T-cell (primary cell): ENCODE measurements around the gene DYNC1H1. TPM values are rescaled to one million over a fixed set of nuclear protein-coding genes. Genes with fewer than 3 reads are reported as not detected.

Experiments
- ATAC-seq, 4 experiments: fragments of 200-7000 bp in 3 of 4; fragments of 150-1000 bp in 1 of 4; cut with Tn5 transposase; replicated peaks in 1 of 4; 1 replicate in 3 of 4; 2 replicates in 1 of 4; pipeline ENCODE4 v1.10.0; 2021; ENCODE audit warnings: moderate library complexity in 3 of 4, mild to moderate bottlenecking in 2 of 4, moderate number of reproducible peaks in 1 of 4
- CTCF ChIA-PET, 2 donors: fragments of 300-600 bp; sonication (Branson Sonifier 250); formaldehyde crosslinking; loops; one replicate each; lab custom pipeline; 2022; ENCODE audit warnings: antibody characterized with exemption in 2 of 2; lab: Charles Lee
- POLR2A ChIA-PET, 2 donors: fragments of 300-600 bp; sonication (Branson Sonifier 250); formaldehyde crosslinking; loops; one replicate each; lab custom pipeline; 2022; ENCODE audit warnings: antibody characterized with exemption in 2 of 2; lab: Charles Lee
- DNase-seq, 35 experiments: peaks; one replicate each; pipeline versions ENCODE4 v3.0.0 to v3.0.0-alpha.2; 2013 to 2023
- H3K27ac ChIP-seq: one replicate; pipeline ENCODE4 v1.5.1; 2013; ENCODE audit warnings: low read length
- H3K27me3 ChIP-seq, 2 experiments: replicated peaks in 1 of 2; 1 replicate in 1 of 2; 2 replicates in 1 of 2; pipeline versions ENCODE4 v1.6.1 to v1.7.0; 2013; ENCODE audit warnings: low read length in 1 of 2, mixed read lengths in 1 of 2; ENCODE audit not compliant: control insufficient read depth in 2 of 2, insufficient read depth in 2 of 2; ENCODE audit errors: extremely low read depth in 1 of 2
- H3K36me3 ChIP-seq, 2 donors: 1 replicate in 1 of 2; 2 replicates in 1 of 2; pipeline versions ENCODE4 v1.6.1 to v1.7.0; 2013; ENCODE audit warnings: low read length in 1 of 2; ENCODE audit not compliant: control insufficient read depth in 2 of 2, insufficient read depth in 1 of 2; ENCODE audit errors: extremely low read depth in 1 of 2
- H3K4me1 ChIP-seq, 2 experiments: 1 replicate in 1 of 2; 2 replicates in 1 of 2; pipeline versions ENCODE4 v1.6.1 to v1.7.0; 2013; ENCODE audit warnings: low read length in 2 of 2, mixed read lengths in 1 of 2; ENCODE audit not compliant: insufficient read depth in 2 of 2, control insufficient read depth in 1 of 2; ENCODE audit errors: extremely low read depth in 1 of 2
- H3K4me3 ChIP-seq, 2 donors: 1 replicate in 1 of 2; 2 replicates in 1 of 2; pipeline versions ENCODE4 v1.5.1 to v1.7.0; 2013; ENCODE audit warnings: mild to moderate bottlenecking in 2 of 2, low read length in 1 of 2, moderate library complexity in 1 of 2; ENCODE audit not compliant: control insufficient read depth in 1 of 2; ENCODE audit errors: extremely low read depth in 1 of 2
- H3K9me3 ChIP-seq: 2 replicates; pipeline ENCODE4 v1.7.0; 2013
- H3K27ac Mint-ChIP-seq, 2 donors: one replicate each; pipeline ENCODE4 v1.8.0; 2020 to 2021; ENCODE audit warnings: mild to moderate bottlenecking in 2 of 2, mixed read lengths in 2 of 2
- H3K27me3 Mint-ChIP-seq, 2 donors: one replicate each; pipeline ENCODE4 v1.8.0; 2021 to 2022; ENCODE audit warnings: mixed read lengths in 2 of 2
- H3K36me3 Mint-ChIP-seq: one replicate; pipeline ENCODE4 v1.8.0; 2021; ENCODE audit warnings: mixed read lengths
- H3K4me1 Mint-ChIP-seq, 3 donors: one replicate each; pipeline ENCODE4 v1.8.0; 2020 to 2022; ENCODE audit warnings: mixed read lengths in 3 of 3, mild to moderate bottlenecking in 1 of 3
- H3K4me3 Mint-ChIP-seq, 3 donors: one replicate each; pipeline ENCODE4 v1.8.0; 2020 to 2022; ENCODE audit warnings: mild to moderate bottlenecking in 3 of 3, mixed read lengths in 3 of 3, moderate library complexity in 3 of 3
- H3K9me3 Mint-ChIP-seq, 3 donors: one replicate each; pipeline ENCODE4 v1.8.0; 2020 to 2022; ENCODE audit warnings: mixed read lengths in 3 of 3
- WGBS: methylation state at CpG from one replicate; pipeline ENCODE4 v1.1.5; 2013; ENCODE audit warnings: missing lambda C conversion rate; ENCODE audit not compliant: insufficient coverage; 5-methylcytosine and 5-hydroxymethylcytosine counted together
- total RNA-seq, 35 experiments: library from RNA in 6 of 35; stranded (reverse) in 6 of 35; fragments of 120-200 nt in 1 of 35; gene quantifications; one replicate each; pipeline versions ENCODE4 v1.2.1 to v1.2.4 and lab custom pipeline; 2013 to 2026

The DYNC1H1 gene
- total RNA-seq, 5 donors from 2014 or later (not counting 1 experiment from before 2014, with no cell fraction given), result 271 to 310 (median 279) TPM

DNA sequence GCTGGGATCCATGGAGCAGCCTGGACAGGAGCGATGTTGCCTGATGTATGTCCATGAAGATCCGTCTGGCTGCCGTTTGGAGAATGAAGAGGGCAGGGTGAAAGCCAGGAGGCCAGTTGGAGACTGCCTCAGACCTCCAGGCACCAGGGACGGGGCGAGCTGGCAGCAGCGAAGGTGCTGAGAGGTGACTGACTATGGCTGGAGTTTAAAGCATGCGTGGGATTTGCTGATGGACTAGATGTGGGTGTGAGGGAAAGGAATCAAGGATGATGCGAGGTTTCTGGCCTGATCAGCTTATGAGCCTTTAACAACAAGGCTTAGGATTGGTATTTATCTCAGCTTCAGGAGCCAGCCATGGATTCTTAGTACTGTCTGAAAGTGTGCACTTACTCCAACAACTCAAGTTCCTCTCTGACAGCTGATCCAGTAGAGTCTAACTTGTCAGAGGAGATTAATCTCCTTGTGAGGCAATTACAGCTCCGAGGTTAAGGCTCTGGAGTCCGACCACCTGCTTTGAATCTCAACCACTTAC is 49.4 kb downstream of the DYNC1H1 start:
- Mint-ChIP-seq H3K36me3 (peaks cover 83% of the 10 kb centered on the region), H3K4me1 (peaks cover 0 to 3% (median 2%) of the 10 kb centered on the region in 3 donors), H3K27ac (peak overlapping the region in 1 of 2 donors; percentile 48), H3K4me3 (no peak overlapping the region), H3K9me3 (no peaks in the 10 kb centered on the region), H3K27me3 (no peaks in the 10 kb centered on the region)
- ChIA-PET POLR2A (no interaction called here), CTCF (no interaction called here)
- peaks cover 26 to 97% of the 10 kb centered on the region in 2 donors for H3K36me3 ChIP-seq
- no peak overlapping the region for H3K4me3 ChIP-seq
- no peak overlapping the region for H3K27ac ChIP-seq
- 93% methylated on average over 7 of the region's 10 CpGs for WGBS
- ATAC-seq, result no peak
- DNase-seq, result no peak
- no peaks in the 10 kb centered on the region for H3K4me1 ChIP-seq
- no peaks in the 10 kb centered on the region for H3K9me3 ChIP-seq
- no peaks in the 10 kb centered on the region for H3K27me3 ChIP-seq

DNA sequence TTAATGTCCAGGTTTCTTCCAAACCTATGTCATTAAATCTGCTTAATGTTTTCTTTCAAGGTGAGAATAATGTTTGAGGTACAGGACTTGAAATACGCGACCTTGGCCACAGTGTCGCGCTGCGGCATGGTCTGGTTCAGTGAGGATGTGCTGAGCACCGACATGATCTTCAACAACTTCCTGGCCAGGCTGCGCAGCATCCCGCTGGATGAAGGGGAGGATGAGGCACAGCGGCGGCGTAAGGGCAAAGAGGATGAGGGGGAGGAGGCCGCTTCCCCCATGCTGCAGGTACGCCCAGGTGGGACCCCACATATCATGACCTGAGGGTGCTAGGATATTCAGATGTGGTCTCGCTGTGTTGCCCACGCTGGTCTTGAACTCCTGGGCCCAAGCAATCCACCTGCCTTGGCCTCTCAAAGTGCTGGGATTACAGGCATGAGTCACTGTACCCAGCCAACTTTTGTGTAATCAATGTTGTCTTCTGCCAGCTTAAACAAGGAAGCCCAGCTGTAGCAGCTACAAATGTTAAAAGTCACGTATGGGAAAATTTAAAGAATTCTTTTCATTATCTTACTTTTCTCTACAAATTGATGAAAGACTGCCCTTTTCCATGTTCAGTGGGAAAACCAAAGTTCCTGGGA is 50.8 kb downstream of the DYNC1H1 start:
- Histone ChIP-seq H3K4me3 (no peak overlapping the region), H3K27me3 (no peaks in the 10 kb centered on the region), H3K4me1 (peaks cover 5% of the 10 kb centered on the region in 2 experiments), H3K36me3 (peaks cover 30 to 94% of the 10 kb centered on the region in 2 donors), H3K9me3 (no peaks in the 10 kb centered on the region), H3K27ac (no peak overlapping the region)
- ATAC-seq (no peak), DNase-seq (no peak)
- ChIA-PET CTCF (no interaction called here), POLR2A (no interaction called here)
- Mint-ChIP-seq H3K27ac (no peak overlapping the region), H3K27me3 (no peaks in the 10 kb centered on the region), H3K4me3 (peak overlapping the region in 1 of 3 donors; percentile 13), H3K9me3 (no peaks in the 10 kb centered on the region), H3K36me3 (peaks cover 78% of the 10 kb centered on the region), H3K4me1 (peaks cover 6 to 11% (median 9%) of the 10 kb centered on the region in 3 donors)
- WGBS, result over 99% methylated on average over 12 of the region's 16 CpGs

DNA sequence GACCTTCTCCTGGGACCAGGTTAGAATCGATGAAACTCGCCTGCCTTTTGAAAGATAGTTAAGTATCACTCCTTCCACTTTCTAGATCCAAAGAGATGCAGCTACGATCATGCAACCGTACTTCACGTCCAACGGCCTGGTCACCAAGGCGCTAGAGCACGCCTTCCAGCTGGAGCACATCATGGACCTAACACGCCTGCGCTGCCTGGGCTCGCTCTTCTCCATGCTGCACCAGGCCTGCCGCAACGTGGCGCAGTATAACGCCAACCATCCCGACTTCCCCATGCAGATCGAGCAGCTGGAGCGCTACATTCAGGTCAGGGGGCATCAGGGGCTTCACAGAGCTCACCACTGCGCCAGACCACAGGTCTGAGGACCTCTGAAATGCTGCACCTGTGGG is 51.4 kb downstream of the DYNC1H1 start:
- ChIA-PET POLR2A (no interaction called here), CTCF (no interaction called here)
- H3K27ac ChIP-seq, result no peak overlapping the region
- H3K4me1 ChIP-seq, result peaks cover 8 to 11% of the 10 kb centered on the region in 2 experiments
- H3K4me3 ChIP-seq, result no peak overlapping the region
- H3K9me3 Mint-ChIP-seq, result no peaks in the 10 kb centered on the region
- no peak overlapping the region for H3K4me3 Mint-ChIP-seq
- peaks cover 30 to 94% of the 10 kb centered on the region in 2 donors for H3K36me3 ChIP-seq
- peaks cover 12 to 17% (median 15%) of the 10 kb centered on the region in 3 donors for H3K4me1 Mint-ChIP-seq
- no peak overlapping the region for H3K27ac Mint-ChIP-seq
- ATAC-seq (no peak), DNase-seq (no peak)
- WGBS, result 99% methylated on average over 19 of the region's 19 CpGs
- no peaks in the 10 kb centered on the region for H3K9me3 ChIP-seq
- H3K27me3 Mint-ChIP-seq, result no peaks in the 10 kb centered on the region
- H3K27me3 ChIP-seq, result no peaks in the 10 kb centered on the region
- peaks cover 75% of the 10 kb centered on the region for H3K36me3 Mint-ChIP-seq

DNA sequence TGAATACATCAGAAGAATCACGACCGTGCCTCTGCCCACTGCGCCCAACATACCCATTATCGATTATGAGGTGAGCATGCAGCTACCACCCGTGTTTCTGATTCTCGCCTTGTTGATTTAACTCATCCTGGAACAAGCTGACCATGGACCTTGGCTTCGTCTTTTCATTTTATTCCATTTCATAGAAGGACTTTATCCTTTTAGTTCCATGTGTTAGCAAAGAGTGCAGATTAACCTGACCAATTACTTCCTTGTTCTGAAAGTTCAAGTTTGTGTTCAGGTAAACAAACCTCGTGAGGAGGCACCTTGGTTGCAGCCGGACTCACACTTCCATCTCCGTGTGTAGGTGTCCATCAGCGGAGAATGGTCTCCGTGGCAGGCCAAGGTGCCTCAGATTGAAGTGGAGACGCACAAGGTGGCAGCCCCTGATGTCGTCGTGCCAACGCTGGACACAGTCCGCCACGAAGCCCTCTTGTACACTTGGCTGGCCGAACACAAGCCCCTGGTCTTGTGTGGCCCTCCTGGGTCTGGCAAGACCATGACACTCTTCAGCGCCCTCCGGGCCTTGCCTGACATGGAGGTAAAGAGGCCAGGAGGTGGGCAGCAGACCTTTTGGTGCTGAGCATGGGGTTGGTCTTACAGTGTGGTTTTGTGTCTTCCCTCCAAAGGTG is 52.2 kb downstream of the DYNC1H1 start:
- no peak overlapping the region for H3K27ac Mint-ChIP-seq
- Histone ChIP-seq H3K9me3 (no peaks in the 10 kb centered on the region), H3K4me1 (peaks cover 8 to 15% of the 10 kb centered on the region in 2 experiments), H3K27ac (no peak overlapping the region), H3K4me3 (no peak overlapping the region), H3K27me3 (no peaks in the 10 kb centered on the region), H3K36me3 (peaks cover 30 to 94% of the 10 kb centered on the region in 2 donors)
- DNase-seq (no peak), ATAC-seq (no peak)
- H3K27me3 Mint-ChIP-seq, result no peaks in the 10 kb centered on the region
- H3K4me1 Mint-ChIP-seq, result peaks cover 17 to 24% (median 19%) of the 10 kb centered on the region in 3 donors
- H3K4me3 Mint-ChIP-seq, result no peak overlapping the region
- POLR2A ChIA-PET, result no interaction called here
- WGBS, result 96% methylated on average over 18 of the region's 21 CpGs
- CTCF ChIA-PET, result no interaction called here
- H3K9me3 Mint-ChIP-seq, result no peaks in the 10 kb centered on the region
- peaks cover 74% of the 10 kb centered on the region for H3K36me3 Mint-ChIP-seq

DNA sequence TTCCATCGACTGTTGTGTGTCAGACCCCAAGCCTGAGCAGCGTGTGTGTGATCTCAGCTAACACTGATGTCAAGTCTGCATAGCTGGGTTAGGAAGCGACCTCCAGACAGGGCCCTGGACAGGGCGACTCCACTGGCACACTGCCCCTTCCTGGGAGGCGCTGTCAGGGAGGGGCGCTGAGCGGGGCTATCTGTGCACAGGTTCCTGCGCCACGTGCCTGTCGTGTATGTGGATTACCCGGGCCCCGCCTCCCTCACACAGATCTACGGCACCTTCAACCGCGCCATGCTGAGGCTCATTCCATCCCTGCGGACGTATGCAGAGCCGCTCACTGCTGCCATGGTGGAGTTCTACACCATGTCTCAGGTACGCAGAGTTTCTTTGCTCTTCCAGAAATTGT is 53.9 kb downstream of the DYNC1H1 start:
- peaks cover 8 to 15% of the 10 kb centered on the region in 2 experiments for H3K4me1 ChIP-seq
- H3K9me3 Mint-ChIP-seq, result no peaks in the 10 kb centered on the region
- peaks cover 64% of the 10 kb centered on the region for H3K36me3 Mint-ChIP-seq
- no peak for ATAC-seq
- H3K9me3 ChIP-seq, result no peaks in the 10 kb centered on the region
- H3K36me3 ChIP-seq, result peaks cover 21 to 92% of the 10 kb centered on the region in 2 donors
- H3K4me3 ChIP-seq, result no peak overlapping the region
- 97% methylated on average over 18 of the region's 19 CpGs for WGBS
- no peak for DNase-seq
- no peaks in the 10 kb centered on the region for H3K27me3 Mint-ChIP-seq
- H3K4me3 Mint-ChIP-seq, result no peak overlapping the region
- ChIA-PET POLR2A (no interaction called here), CTCF (no interaction called here)
- no peaks in the 10 kb centered on the region for H3K27me3 ChIP-seq
- H3K27ac ChIP-seq, result no peak overlapping the region
- peaks cover 17 to 24% (median 19%) of the 10 kb centered on the region in 3 donors for H3K4me1 Mint-ChIP-seq
- H3K27ac Mint-ChIP-seq, result peak overlapping the region; percentile 43 to 64

DNA sequence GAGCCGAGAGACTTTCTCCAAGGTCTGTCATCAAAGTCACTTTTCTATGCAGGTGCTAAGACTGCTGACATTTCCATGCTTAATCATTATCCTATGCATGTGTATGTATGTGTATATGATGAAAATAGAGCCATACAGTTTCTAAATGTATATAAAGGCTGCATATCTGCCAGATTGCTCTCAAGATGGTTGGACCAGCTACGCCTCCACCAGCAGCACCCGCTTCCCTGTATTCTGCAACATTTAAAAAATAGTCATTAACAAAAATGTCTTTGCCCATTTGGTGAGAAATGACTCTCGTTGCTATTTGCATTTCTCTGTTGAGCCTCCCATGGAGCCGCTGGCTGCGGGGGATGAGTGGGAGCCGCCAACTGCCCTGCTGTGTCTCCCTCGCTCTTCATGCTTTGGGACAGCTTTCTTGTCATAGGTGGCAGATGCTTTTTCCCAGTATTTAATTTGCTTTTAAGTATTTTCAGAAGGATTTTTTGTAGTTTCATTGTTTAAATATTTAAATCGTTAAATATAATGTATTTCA is 54.7 kb downstream of the DYNC1H1 start:
- POLR2A ChIA-PET, result no interaction called here
- Mint-ChIP-seq H3K4me1 (peaks cover 17 to 24% (median 19%) of the 10 kb centered on the region in 3 donors), H3K36me3 (peaks cover 60% of the 10 kb centered on the region), H3K9me3 (no peaks in the 10 kb centered on the region), H3K27ac (peak overlapping the region; percentile 43 to 90), H3K27me3 (no peaks in the 10 kb centered on the region), H3K4me3 (no peak overlapping the region)
- ATAC-seq (no peak), DNase-seq (no peak)
- peaks cover 8 to 15% of the 10 kb centered on the region in 2 experiments for H3K4me1 ChIP-seq
- peaks cover 22 to 92% of the 10 kb centered on the region in 2 donors for H3K36me3 ChIP-seq
- H3K4me3 ChIP-seq, result no peak overlapping the region
- no peak overlapping the region for H3K27ac ChIP-seq
- whole genome bisulfite sequencing, result 93% methylated on average over 4 of the region's 9 CpGs
- H3K9me3 ChIP-seq, result no peaks in the 10 kb centered on the region
- no peaks in the 10 kb centered on the region for H3K27me3 ChIP-seq
- CTCF ChIA-PET, result no interaction called here
